Adrenal gland (tissue), 12 donors: ENCODE data around the gene ORM2. TPM values are rescaled to one million over a fixed set of nuclear protein-coding genes. Genes with fewer than 3 reads are reported as not detected.

ENCODE experiments used
- DNase-seq, 7 donors: peaks; one replicate each; pipeline ENCODE4 v3.0.0-alpha.2; 2019 to 2020
- H3K27ac ChIP-seq, 5 donors: fragments of 200-600 bp; sonication (generic) in 4 of 5; 1 replicate in 3 of 5; 2 replicates in 2 of 5; pipeline versions ENCODE4 v1.5.1 to v1.8.0; 2016 to 2020; ENCODE audit warnings: mild to moderate bottlenecking in 1 of 5
- H3K27me3 ChIP-seq: fragments of 200-600 bp; 2 replicates; pipeline ENCODE4 v1.8.0; 2021
- H3K36me3 ChIP-seq, 2 donors: fragments of 200-600 bp; replicated peaks in 1 of 2; 1 replicate in 1 of 2; 2 replicates in 1 of 2; pipeline versions ENCODE4 v1.5.1 to v1.8.0; 2018 to 2022
- H3K4me1 ChIP-seq, 2 donors: fragments of 200-600 bp; replicated peaks in 1 of 2; 1 replicate in 1 of 2; 2 replicates in 1 of 2; pipeline versions ENCODE4 v1.5.1 to v1.8.0; 2018 to 2021
- H3K4me3 ChIP-seq, 4 donors: fragments of 200-600 bp; sonication (generic) in 3 of 4; one replicate each; pipeline ENCODE4 v1.5.1; 2016 to 2018
- H3K9me3 ChIP-seq, 3 donors: fragments of 200-600 bp; sonication (generic) in 1 of 3; replicated peaks in 1 of 3; 1 replicate in 2 of 3; 2 replicates in 1 of 3; pipeline versions ENCODE4 v1.5.1 to v1.8.0; 2016 to 2021
- CTCF ChIP-seq, 6 experiments: fragments of 450-650 bp in 4 of 6; fragments of 200-600 bp in 2 of 6; sonication (generic) in 1 of 6; IDR thresholded peaks; 1 replicate in 5 of 6; 2 replicates in 1 of 6; pipeline versions ENCODE4 v1.5.1 to v1.8.0; 2016 to 2021; ENCODE audit warnings: antibody characterized with exemption in 6 of 6, mild to moderate bottlenecking in 2 of 6, moderate library complexity in 1 of 6
- POLR2A ChIP-seq, 2 donors: fragments of 450-650 bp; IDR thresholded peaks; one replicate each; pipeline ENCODE4 v1.6.1; 2017; ENCODE audit warnings: antibody characterized with exemption in 2 of 2, mild to moderate bottlenecking in 2 of 2, moderate library complexity in 1 of 2
- WGBS, 4 donors: extraction: QIAGEN DNeasy Blood & Tissue Kit in 2 of 4; methylation state at CpG; one replicate each; pipeline versions ENCODE4 v1.1.5 to v1.1.7; 2013 to 2017; 5-methylcytosine and 5-hydroxymethylcytosine counted together
- intact Hi-C, 2 donors: fragments of 100-400 bp; cut with DNase I; formaldehyde crosslinking; loops; one replicate each; pipeline versions ENCODE4 v1.14.1 to v1.15.0; 2022 to 2023
- polyA plus RNA-seq, 3 donors: library from polyadenylated mRNA; stranded (reverse); fragments of 200-250 nt in 2 of 3; fragments of 350-450 nt in 1 of 3; fragmentation: Illumina TruSeq in 1 of 3; extraction: RNeasy Lipid Tissue Mini Kit (QIAGEN cat#74804) in 1 of 3; gene quantifications; one replicate each; pipeline ENCODE4 v1.2.3, GENCODE V29; 2013 to 2014
- total RNA-seq, 9 donors: library from RNA; depleted of rRNA in 4 of 9; stranded (reverse); fragments of >200 nt in 4 of 9; fragments of 120-200 nt in 1 of 9; fragmentation: NEBNext Ultra II Directional in 1 of 9; extraction: Animal tissue kit (Norgen Biotek cat#: 25700) in 1 of 9; gene quantifications; one replicate each; pipeline versions ENCODE4 v1.1.0 to v1.2.4, GENCODE V29; 2013 to 2023
- donor health status: healthy with polysubstance abuse.
- donor health status: Bipolar disorder and iron deficiency.
- donor health status: DM: yes; HTN: yes; CAD: no.
- donor health status: DM: no; HTN: no; CAD: no.
- donor health status: DM: no; HTN: no; CAD: no.
- donor health status: DM: yes; HTN: yes; CAD: no.

Gene ORM2
- total and polyA plus RNA-seq, 12 donors: 0.60 to 16.2 (median 1.8) TPM; not detected in 3

GRCh38 chr9:114355821-114356220 is 26.2 kb downstream of the ORM2 start:
- no peak for DNase-seq
- no peak overlapping the region for H3K27ac ChIP-seq
- H3K27me3 ChIP-seq: no peaks in the 10 kb centered on the region
- H3K4me1 ChIP-seq: no peaks in the 10 kb centered on the region
- no peaks in the 10 kb centered on the region for H3K9me3 ChIP-seq
- 89 to 100% (median 95%) methylated on average over 5 to 6 of the region's 6 CpGs for WGBS, 4 donors
- H3K36me3 ChIP-seq: peaks cover 0 to 90% of the 10 kb centered on the region in 2 donors
- intact Hi-C loops: no loop called here
- no peak for TF ChIP-seq POLR2A (IDR thresholded peaks at IDR 0.05)
- H3K4me3 ChIP-seq: no peak overlapping the region

DNA sequence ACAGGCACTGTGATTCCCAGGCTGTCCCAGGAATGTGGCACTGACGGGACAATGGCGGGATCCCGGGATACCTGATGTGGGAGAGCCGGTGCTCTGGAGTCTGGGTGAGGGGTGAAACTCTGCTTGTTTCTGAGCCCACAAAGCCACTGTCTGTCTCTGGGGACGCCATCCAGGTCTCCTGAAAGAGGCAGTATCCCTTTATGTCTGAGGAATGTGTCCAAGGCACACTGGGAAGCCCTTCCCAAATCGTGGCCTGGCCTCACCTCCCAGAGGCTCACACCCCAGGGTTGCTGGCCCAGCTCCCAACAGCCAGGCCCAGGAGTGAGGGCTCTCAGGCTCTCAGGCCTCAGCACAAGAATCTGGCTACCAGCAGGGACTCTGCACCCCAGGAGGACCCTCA is 27.1 kb downstream of the ORM2 start:
- DNase-seq: no peak
- H3K27ac ChIP-seq: no peak overlapping the region
- no peaks in the 10 kb centered on the region for H3K9me3 ChIP-seq
- 73 to 100% (median 89%) methylated on average over 5 to 6 of the region's 6 CpGs for WGBS, 4 donors
- intact Hi-C loops: no loop called here
- H3K27me3 ChIP-seq: no peaks in the 10 kb centered on the region
- H3K4me3 ChIP-seq: no peak overlapping the region
- no peak for TF ChIP-seq CTCF (IDR thresholded peaks at IDR 0.05)
- TF ChIP-seq POLR2A (IDR thresholded peaks at IDR 0.05): no peak
- H3K36me3 ChIP-seq: peaks cover 0 to 90% of the 10 kb centered on the region in 2 donors
- H3K4me1 ChIP-seq: no peaks in the 10 kb centered on the region

- DNase-seq: no peak
- H3K27ac ChIP-seq: no peak overlapping the region
- no peaks in the 10 kb centered on the region for H3K9me3 ChIP-seq
- intact Hi-C loops: no loop called here
- WGBS, 4 donors: 76 to 92% (median 91%) methylated on average over 2 to 6 of the region's 6 CpGs
- TF ChIP-seq CTCF (IDR thresholded peaks at IDR 0.05) (no peak), POLR2A (IDR thresholded peaks at IDR 0.05) (no peak)
- H3K36me3 ChIP-seq: peaks cover 0 to 90% of the 10 kb centered on the region in 2 donors
- no peaks in the 10 kb centered on the region for H3K4me1 ChIP-seq
- H3K27me3 ChIP-seq: no peaks in the 10 kb centered on the region
- no peak overlapping the region for H3K4me3 ChIP-seq
These were observed 27.7 kb downstream of the ORM2 start for GRCh38 chr9:114357360-114357759.

DNA sequence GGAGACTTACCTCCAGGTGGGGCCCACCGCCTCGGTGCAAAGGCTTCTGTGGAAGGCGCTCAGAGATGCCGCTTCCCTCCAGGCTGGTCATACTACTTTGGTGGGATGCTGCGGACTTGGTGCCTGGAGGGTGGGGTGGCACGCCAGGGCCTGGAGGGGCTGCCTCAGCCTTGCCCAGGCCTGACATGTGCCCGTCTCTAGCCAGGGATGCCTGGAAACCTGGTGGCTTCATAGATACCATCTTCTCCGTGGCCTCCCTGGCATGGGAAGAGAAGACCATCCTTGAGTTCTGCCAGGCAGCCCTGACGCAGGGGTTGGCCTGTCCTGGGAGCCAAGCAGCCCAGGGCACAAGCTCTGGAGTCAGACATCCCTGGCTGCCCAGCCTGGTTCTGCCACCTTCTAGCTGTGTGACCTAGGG is 28.3 kb downstream of the ORM2 start:
- TF ChIP-seq CTCF (IDR thresholded peaks at IDR 0.05) (no peak), POLR2A (IDR thresholded peaks at IDR 0.05) (no peak)
- Histone ChIP-seq H3K9me3 (no peaks in the 10 kb centered on the region), H3K27ac (no peak overlapping the region), H3K27me3 (no peaks in the 10 kb centered on the region), H3K4me1 (no peaks in the 10 kb centered on the region), H3K4me3 (no peak overlapping the region), H3K36me3 (peaks cover 0 to 90% of the 10 kb centered on the region in 2 donors)
- no peak for DNase-seq
- intact Hi-C loops: no loop called here
- 83 to 99% (median 93%) methylated on average over 2 to 9 of the region's 9 CpGs for WGBS, 4 donors

DNA sequence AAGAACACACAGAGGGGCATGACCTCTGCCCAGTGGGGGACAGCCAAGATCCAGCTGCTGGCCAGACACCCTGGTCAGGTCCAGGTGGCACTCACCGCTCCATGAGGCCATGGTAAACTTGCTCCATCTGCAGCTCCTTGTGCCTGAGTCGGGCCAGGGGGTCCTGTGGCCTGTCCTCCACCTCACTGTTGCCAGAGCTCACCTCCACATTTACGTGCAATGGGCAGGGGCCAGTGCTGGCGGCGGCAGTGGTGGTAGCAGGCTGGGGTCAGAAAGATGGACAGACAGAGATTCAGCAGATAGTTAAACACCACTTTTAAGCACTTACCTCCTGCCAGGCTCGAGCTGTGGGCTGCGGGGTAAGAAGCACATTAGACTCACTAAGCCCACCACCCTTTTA is 30.1 kb downstream of the ORM2 start:
- 93 to 96% (median 95%) methylated on average over 6 to 7 of the region's 7 CpGs for WGBS, 4 donors
- H3K27ac ChIP-seq: no peak overlapping the region

More for the DNA sequence above, 30.1 kb downstream of the ORM2 start:
- H3K27me3 ChIP-seq: no peaks in the 10 kb centered on the region
- H3K4me1 ChIP-seq: peaks cover 0 to 12% of the 10 kb centered on the region in 2 donors
- H3K36me3 ChIP-seq: peaks cover 0 to 94% of the 10 kb centered on the region in 2 donors
- TF ChIP-seq CTCF (IDR thresholded peaks at IDR 0.05): no peak
- TF ChIP-seq POLR2A (IDR thresholded peaks at IDR 0.05): no peak
- no peak overlapping the region for H3K4me3 ChIP-seq
- intact Hi-C loops: no loop called here
- DNase-seq: no peak
- H3K9me3 ChIP-seq: no peaks in the 10 kb centered on the region
